Measurements from ENCODE around the gene RASGEF1C. TPM values are rescaled to one million over a fixed set of nuclear protein-coding genes. Genes with fewer than 3 reads are reported as not detected.

RASGEF1C gene
- total RNA-seq, 1 donor from 2014 or later: not detected

GRCh38 chr5:180053061-180053602 is 155.9 kb downstream of the RASGEF1C start:
- DNase-seq (ENCODE audit: low spot score): no peak

- DNase-seq (ENCODE audit: low spot score): no peak
These were observed 156.7 kb downstream of the RASGEF1C start for GRCh38 chr5:180052211-180052818.

Other genes starting within 250 kb of the RASGEF1C start
- gene RNF130, start 137.5 kb downstream of the RASGEF1C start, total RNA-seq: 54.8 TPM
- 40.5 TPM for gene MAPK9, start 82.9 kb upstream of the RASGEF1C start, total RNA-seq
- 20.0 TPM for gene GFPT2, start 144.1 kb upstream of the RASGEF1C start, total RNA-seq